ENCODE measurements around the gene DCTN2. TPM values are rescaled to one million over a fixed set of nuclear protein-coding genes. Genes with fewer than 3 reads are reported as not detected.
A peak's percentile ranks its signal among the peaks of the same experiment; 100 is the strongest.
"Not testable (repeated sequence)": the region's sequence is repeated elsewhere in the genome, so short reads cannot be mapped to it uniquely, and the experiment has no call there.

The DCTN2 gene
- total RNA-seq, 1 donor from 2014 or later: 116 TPM

GRCh38 chr12:57520053-57520818, 26.8 kb downstream of the DCTN2 start, which contains the start of gene DDIT3:
DDIT3 (minus strand) TSS chr12:57520514; CDS start chr12:57517406, 3,108 bp downstream.
- Histone ChIP-seq H3K36me3 (peaks cover 26 to 32% of the 10 kb centered on the region in 2 donors), H3K4me3 (peak within 1 kb of the TSS; percentile 73 to 91), H3K4me1 (peaks cover 29 to 51% of the 10 kb centered on the region in 2 donors), H3K27me3 (no peaks in the 10 kb centered on the region), H3K9me3 (no peaks in the 10 kb centered on the region), H3K27ac (peak within 1 kb of the TSS; percentile 98 to 99)
- intact Hi-C loops (cut with DNase I): loop anchor here (1.0 to 5.0 kb wide), 5 partner anchors 31 to 1403 kb away; partner anchors contain the start of genes MARS1, NAB2, RPL41 and ZC3H10
- peak; percentile 98 to 100 for DNase-seq (ENCODE audit: low spot score in 2 of 2)
- no peak for TF ChIP-seq CTCF (IDR thresholded peaks at IDR 0.05)

DNA sequence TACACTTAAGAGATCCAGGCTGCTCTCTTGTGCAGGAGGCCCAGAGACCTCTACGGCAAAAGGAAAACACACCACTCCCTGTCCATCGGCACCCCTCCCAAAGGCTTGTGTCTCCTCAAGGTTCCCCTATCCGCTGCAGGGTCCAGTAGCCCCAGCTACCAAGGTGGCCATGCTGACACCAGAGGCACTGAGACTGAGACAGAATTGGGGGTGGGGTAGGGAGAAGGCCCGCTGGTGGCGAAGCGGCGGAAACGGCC, 27.3 kb downstream of the DCTN2 start:
- H3K4me3 ChIP-seq: peak overlapping the region; percentile 73 to 91
- H3K36me3 ChIP-seq: peaks cover 26 to 32% of the 10 kb centered on the region in 2 donors
- H3K4me1 ChIP-seq: peaks cover 29 to 46% of the 10 kb centered on the region in 2 donors
- H3K27ac ChIP-seq: peak overlapping the region; percentile 94 to 98
- H3K9me3 ChIP-seq: no peaks in the 10 kb centered on the region
- intact Hi-C loops (cut with DNase I): loop anchor here (1.0 to 5.0 kb wide), 5 partner anchors 31 to 1402 kb away; partner anchors contain the start of genes MARS1, NAB2, RPL41 and ZC3H10
- peak in 1 of 2 donors; percentile 32 for DNase-seq (ENCODE audit: low spot score in 2 of 2)
- H3K27me3 ChIP-seq: no peaks in the 10 kb centered on the region
- no peak for TF ChIP-seq CTCF (IDR thresholded peaks at IDR 0.05)

- H3K27ac ChIP-seq: peak overlapping the region; percentile 94 to 98
- intact Hi-C loops (cut with DNase I): no loop called here
- no peaks in the 10 kb centered on the region for H3K27me3 ChIP-seq
- peak overlapping the region; percentile 73 to 91 for H3K4me3 ChIP-seq
- DNase-seq (ENCODE audit: low spot score in 2 of 2): peak in 1 of 2 donors; percentile 71
- no peak for TF ChIP-seq CTCF (IDR thresholded peaks at IDR 0.05)
- peaks cover 26 to 41% of the 10 kb centered on the region in 2 donors for H3K4me1 ChIP-seq
- no peaks in the 10 kb centered on the region for H3K9me3 ChIP-seq
- peaks cover 32 to 34% of the 10 kb centered on the region in 2 donors for H3K36me3 ChIP-seq
These were observed 27.8 kb downstream of the DCTN2 start for GRCh38 chr12:57518920-57519795.

DNA sequence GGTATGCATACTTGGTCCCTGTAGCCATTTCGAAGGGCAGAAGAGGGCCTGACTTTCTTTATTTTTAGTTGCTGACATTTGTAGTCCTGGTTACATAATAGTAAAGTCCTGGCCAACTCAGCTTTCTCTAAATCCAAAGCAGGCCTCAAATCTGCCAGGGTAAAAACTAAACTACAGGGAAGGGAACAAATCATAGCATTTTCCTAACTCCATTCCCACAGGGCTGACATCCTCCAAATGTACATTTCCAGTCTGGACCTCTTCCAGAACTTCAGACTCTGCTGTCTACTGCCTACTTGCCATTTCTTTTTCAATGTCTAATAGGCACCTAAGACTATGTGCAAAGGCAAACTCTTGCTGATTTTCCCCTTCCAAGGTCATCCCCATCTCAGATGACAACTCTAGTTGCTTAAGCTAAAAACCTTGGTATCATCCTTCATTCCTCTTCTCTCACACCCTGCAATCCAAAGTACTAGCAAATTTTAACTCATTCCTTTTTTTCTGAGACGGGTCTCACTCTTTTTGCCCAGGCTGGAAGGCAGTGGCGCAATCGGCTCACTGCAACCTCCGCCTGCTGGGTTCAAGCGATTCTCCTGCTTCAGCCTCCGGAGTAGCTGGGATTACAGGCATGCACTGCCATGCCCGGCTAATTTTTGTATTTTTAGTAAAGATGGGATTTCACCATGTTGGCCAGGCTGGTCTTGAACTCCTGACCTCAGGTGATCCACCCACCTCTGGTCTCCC, 28.6 kb downstream of the DCTN2 start:
- DNase-seq (ENCODE audit: low spot score in 2 of 2): no peak
- Histone ChIP-seq H3K4me3 (peak overlapping the region; percentile 73 to 91), H3K27ac (peak overlapping the region; percentile 94 to 98), H3K27me3 (no peaks in the 10 kb centered on the region), H3K36me3 (peaks cover 37 to 42% of the 10 kb centered on the region in 2 donors), H3K4me1 (peaks cover 20 to 37% of the 10 kb centered on the region in 2 donors), H3K9me3 (no peaks in the 10 kb centered on the region)
- no peak for TF ChIP-seq CTCF (IDR thresholded peaks at IDR 0.05)
- intact Hi-C loops (cut with DNase I): no loop called here

- H3K4me3 ChIP-seq: peak overlapping the region; percentile 73 to 91
- peaks cover 40 to 48% of the 10 kb centered on the region in 2 donors for H3K36me3 ChIP-seq
- intact Hi-C loops (cut with DNase I); H3K27me3 ChIP-seq; H3K9me3 ChIP-seq; DNase-seq (ENCODE audit: low spot score in 2 of 2): not testable (repeated sequence)
- peak overlapping the region; percentile 94 to 98 for H3K27ac ChIP-seq
- peaks cover 20 to 37% of the 10 kb centered on the region in 2 donors for H3K4me1 ChIP-seq
These were observed 29.3 kb downstream of the DCTN2 start for GRCh38 chr12:57517718-57518117.
